Dermis blood vessel endothelial cell (primary cell): ENCODE results near the gene MYO19. TPM values are rescaled to one million over a fixed set of nuclear protein-coding genes. Genes with fewer than 3 reads are reported as not detected.

ENCODE experiments used
- DNase-seq: peaks from one replicate; pipeline ENCODE4 v3.0.0; 2010
- total RNA-seq: library from RNA; depleted of rRNA; stranded (reverse); fragments of >200 nt; gene quantifications from 2 replicates; pipeline ENCODE4 v1.2.3, GENCODE V29; 2014

Gene MYO19
- total RNA-seq: 54.8 and 64.0 TPM in 2 replicates

GRCh38 chr17:36534840-36535668 lies at the start of gene MYO19, which contains the start of gene PIGW:
TSS of gene MYO19 (minus strand) at chr17:36534868. CDS start at chr17:36532538, 2,330 bp downstream.
TSS of gene PIGW (plus strand) at chr17:36534987. CDS start at chr17:36537102, 2,115 bp downstream.
- DNase-seq: peak; percentile 93

DNA sequence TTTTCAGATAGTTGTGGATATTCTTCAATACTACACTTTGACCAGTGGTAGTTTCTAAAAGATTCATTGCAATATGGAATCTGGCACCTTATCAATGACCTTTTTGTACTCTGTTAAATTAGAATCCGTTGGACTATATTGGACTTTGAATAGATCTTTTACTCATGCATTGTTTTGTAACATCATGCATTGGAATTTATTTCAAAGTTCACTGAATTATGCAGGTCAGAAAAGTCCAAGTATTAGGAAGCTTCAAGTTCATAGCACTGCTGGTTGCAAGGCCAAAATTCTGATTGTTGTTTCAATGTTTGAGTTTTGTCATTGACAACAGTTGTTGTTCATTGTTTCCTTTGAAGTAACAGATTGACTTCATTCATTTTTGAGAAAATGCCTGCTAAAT lies 49.1 kb upstream of the MYO19 start:
- DNase-seq: no peak

- DNase-seq: no peak
Observed at GRCh38 chr17:36578671-36579070, 44.0 kb upstream of the MYO19 start.

DNA sequence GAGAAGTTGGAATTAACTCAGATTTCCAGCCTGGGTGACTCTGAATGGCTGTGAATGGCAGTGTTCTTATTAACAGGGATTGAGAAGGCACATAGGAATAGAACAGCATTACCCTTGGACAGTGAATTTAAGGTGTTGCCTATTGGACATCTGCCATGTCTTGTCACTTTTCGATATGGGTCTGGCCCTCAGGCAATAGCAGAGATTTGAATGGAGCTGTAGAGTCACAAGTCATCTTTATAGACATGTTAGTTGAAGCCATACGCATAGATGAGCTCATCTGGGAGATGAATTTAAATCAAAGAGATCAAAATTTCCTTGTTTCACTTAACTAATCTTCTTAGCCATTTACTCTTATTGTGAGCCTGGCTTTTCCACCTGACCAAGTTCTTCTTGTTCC lies 42.1 kb upstream of the MYO19 start:
- DNase-seq: no peak

- no peak for DNase-seq
Observed at GRCh38 chr17:36575028-36575427, 40.4 kb upstream of the MYO19 start.

DNA sequence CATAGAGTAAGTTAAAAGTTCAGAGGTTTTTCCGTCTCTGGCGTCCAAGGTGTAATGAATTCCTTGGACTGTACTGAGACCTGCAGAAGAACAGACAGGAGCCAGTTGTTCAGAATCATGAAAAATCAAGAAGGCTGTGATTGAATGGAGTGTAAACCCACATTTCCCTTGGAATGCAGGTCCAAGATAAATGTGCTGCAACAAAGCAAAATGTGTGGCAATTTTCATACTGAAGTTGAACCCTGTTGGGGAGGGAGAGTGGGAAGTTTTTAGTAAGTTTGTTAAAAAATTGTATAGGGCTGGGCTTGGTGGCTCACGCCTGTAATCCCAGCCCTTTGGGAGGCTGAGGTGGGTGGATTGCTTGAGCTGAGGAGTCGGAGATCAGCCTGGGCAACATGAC lies 31.4 kb upstream of the MYO19 start:
- DNase-seq: no peak

- DNase-seq: no peak
Observed at GRCh38 chr17:36553459-36553858, 18.8 kb upstream of the MYO19 start.

- no peak for DNase-seq
Observed at GRCh38 chr17:36550491-36551417, 16.1 kb upstream of the MYO19 start.

DNA sequence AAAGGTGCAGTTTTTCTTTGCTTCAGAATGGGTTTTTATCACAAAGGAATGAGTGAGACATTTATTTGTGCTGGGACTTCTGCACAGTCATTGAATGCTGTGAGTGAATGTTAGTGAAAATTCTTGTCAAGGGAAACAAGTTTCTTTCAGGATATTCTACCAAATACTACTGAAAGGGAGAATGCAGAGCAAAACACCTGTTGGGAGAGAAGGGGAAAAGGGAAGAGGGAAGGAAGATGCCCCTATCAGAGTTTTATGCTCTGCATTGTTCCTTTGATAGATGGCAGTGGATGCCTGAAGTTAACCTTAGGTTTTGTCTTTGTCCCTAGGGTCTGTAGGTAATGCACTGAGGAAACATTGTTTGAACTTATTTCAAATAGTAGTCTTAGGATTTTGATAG lies 13.1 kb upstream of the MYO19 start:
- DNase-seq: no peak

- DNase-seq: peak; percentile 75
Observed at GRCh38 chr17:36546418-36547093, 11.9 kb upstream of the MYO19 start.

- peak; percentile 97 for DNase-seq
Observed at GRCh38 chr17:36545465-36546417, 11.1 kb upstream of the MYO19 start.

- DNase-seq: no peak
Observed at GRCh38 chr17:36545077-36545464, 10.4 kb upstream of the MYO19 start.

DNA sequence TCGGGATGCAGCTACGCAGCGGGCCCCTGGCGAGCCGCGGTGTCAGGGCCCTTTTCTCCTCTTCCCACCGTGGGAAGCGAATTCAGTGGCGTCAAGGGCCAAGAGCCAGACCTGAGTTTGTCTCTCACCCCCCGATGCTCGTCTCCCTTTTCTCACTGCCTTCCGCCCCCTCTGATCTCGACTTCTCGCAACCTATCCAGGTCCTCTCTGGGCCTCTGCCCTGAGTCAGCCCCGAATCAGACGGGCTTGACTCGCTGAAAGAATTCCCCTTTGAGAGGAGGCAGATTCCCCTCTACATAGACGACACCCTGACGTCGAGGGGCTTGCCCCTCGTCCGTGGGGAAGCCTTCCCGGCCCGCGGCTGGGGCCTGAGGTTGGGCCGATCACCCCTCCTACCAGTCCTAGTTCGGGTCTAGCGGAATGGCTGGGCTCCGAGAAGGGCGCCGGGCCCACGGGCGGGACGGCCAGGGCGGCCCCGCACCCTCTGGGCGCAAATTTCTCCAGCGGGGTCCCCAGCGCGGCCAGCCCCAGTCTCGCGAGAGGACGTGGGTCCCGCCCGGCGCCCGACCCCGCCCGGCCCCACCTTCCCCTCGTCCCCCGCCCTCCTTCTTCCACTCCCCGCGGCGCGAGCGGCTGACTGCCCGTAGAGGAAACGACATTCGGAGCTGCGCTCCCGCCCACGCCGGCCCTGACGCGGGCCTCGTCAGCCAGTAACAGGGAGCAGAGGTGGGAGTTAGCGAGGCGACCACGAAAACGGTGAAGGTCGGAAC lies 9.8 kb upstream of the MYO19 start, which contains the start of gene GGNBP2:
Gene GGNBP2 (plus strand): TSS at position 613 of the 770 bp plus-strand sequence. CDS start 806 bp downstream, outside the sequence.
- DNase-seq: peak; percentile 93

DNA sequence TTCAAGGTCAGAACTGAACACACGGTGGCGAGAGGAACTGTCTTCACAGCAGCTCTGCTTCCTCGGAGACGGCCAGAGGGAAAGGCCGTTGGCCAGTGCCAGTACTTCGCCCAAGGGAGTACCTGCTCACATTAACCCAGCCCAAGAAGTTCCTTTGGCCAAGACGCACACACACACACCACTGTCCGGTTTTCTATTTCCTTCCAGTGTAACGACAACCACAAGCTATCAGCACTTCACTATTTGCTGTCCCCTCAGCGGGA lies 9.3 kb upstream of the MYO19 start:
- DNase-seq: peak; percentile 77

GRCh38 chr17:36542755-36543154 lies 8.1 kb upstream of the MYO19 start:
- DNase-seq: no peak

GRCh38 chr17:36540696-36541095 lies 6.0 kb upstream of the MYO19 start:
- DNase-seq: no peak

- no peak for DNase-seq
Observed at GRCh38 chr17:36535669-36536081, 1.0 kb upstream of the MYO19 start.

GRCh38 chr17:36533935-36534839 lies 481 bp downstream of the MYO19 start:
- peak; percentile 78 for DNase-seq

DNA sequence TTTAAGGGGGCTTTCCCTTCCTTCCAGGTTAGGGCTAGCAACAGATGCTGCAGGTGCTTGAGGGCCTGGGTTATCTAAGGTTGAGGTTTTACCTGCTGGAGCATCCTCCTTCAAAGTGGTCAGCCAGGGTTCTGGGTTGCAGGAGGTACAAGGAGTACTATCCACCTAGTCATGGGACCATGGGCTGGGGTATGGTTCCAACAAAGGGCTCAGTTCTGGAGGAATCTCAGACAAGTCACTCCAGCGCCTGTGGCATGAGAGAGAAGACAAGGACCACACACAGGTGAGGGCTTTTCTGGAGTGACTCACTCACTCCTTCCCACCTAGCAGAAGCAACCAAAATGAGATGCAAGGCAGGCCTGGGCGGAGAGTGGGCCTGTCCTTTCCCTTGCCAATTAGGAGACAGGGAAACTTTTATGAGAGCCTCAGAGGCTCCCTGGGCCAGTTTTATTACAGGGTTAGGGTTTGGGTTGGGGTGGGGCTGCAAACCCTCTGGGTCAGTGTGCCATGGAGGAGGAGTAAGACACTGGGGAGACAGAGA lies 2.2 kb downstream of the MYO19 start:
- DNase-seq: no peak

DNA sequence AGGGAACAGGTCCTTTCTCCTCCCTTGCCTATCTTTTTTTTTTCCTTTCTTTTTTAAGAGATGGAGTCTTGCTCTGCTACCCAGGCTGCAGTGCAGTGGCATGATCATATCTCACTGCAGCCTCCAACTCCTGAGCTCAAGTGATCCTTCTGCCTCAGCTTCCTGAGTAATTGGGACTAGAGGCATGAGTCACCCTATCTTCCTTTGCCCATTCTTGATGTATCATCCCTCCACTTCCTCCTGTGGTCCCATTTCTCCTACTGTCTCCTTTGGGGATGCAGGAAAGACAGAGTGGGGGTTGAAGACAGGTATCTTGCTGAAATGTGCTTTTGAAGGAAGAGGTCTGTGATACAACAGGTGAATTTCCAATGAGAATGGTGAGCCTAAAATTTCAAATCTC lies 5.5 kb downstream of the MYO19 start:
- peak; percentile 55 for DNase-seq
